Liver (tissue), 3 donors: Measurements from ENCODE around the gene SMIM3.

Source experiments
- EGR1 ChIP-seq, 2 donors: IDR thresholded peaks; 2 replicates each; pipeline ENCODE4 v1.6.1; 2016 to 2018; ENCODE audit warnings: antibody characterized with exemption in 2 of 2, low read depth in 2 of 2
- GABPA ChIP-seq, 2 donors: IDR thresholded peaks in 1 of 2; conservative IDR thresholded peaks in 1 of 2; 2 replicates each; pipeline ENCODE4 v1.6.1; 2016; ENCODE audit warnings: antibody characterized with exemption in 2 of 2, mild to moderate bottlenecking in 1 of 2, moderate library complexity in 1 of 2
- JUND ChIP-seq, 2 donors: IDR thresholded peaks; 2 replicates each; pipeline ENCODE4 v1.6.1; 2016; ENCODE audit warnings: antibody characterized with exemption in 2 of 2
- RAD21 ChIP-seq, 2 donors: IDR thresholded peaks; 2 replicates each; pipeline ENCODE4 v1.6.1; 2016; ENCODE audit warnings: antibody characterized with exemption in 2 of 2, mild to moderate bottlenecking in 2 of 2
- SP1 ChIP-seq: IDR thresholded peaks from 2 replicates; pipeline ENCODE4 v1.6.1; 2018; ENCODE audit warnings: antibody characterized with exemption, mild to moderate bottlenecking
- TAF1 ChIP-seq: conservative IDR thresholded peaks from 2 replicates; pipeline ENCODE4 v1.6.1; 2016; ENCODE audit warnings: antibody characterized with exemption, mild to moderate bottlenecking
- YY1 ChIP-seq: IDR thresholded peaks from 2 replicates; pipeline ENCODE4 v1.6.1; 2016; ENCODE audit warnings: antibody characterized with exemption, mild to moderate bottlenecking
- ZBTB33 ChIP-seq: IDR thresholded peaks from 2 replicates; pipeline ENCODE4 v1.6.1; 2016; ENCODE audit warnings: antibody characterized with exemption
- TF ChIP-seq, protein P1 (sequence below): fragments of 150-350 bp; IDR thresholded peaks from 2 replicates; pipeline ENCODE4 v1.5.1; 2017; ENCODE audit warnings: improper control_type of control experiment, low read depth, low read length; ENCODE audit not compliant: missing input control
- donor health status: healthy.
- donor health status: healthy.

- TF ChIP-seq, protein P1, sequence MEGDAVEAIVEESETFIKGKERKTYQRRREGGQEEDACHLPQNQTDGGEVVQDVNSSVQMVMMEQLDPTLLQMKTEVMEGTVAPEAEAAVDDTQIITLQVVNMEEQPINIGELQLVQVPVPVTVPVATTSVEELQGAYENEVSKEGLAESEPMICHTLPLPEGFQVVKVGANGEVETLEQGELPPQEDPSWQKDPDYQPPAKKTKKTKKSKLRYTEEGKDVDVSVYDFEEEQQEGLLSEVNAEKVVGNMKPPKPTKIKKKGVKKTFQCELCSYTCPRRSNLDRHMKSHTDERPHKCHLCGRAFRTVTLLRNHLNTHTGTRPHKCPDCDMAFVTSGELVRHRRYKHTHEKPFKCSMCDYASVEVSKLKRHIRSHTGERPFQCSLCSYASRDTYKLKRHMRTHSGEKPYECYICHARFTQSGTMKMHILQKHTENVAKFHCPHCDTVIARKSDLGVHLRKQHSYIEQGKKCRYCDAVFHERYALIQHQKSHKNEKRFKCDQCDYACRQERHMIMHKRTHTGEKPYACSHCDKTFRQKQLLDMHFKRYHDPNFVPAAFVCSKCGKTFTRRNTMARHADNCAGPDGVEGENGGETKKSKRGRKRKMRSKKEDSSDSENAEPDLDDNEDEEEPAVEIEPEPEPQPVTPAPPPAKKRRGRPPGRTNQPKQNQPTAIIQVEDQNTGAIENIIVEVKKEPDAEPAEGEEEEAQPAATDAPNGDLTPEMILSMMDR = no peak
- TF ChIP-seq YY1 (no peak), RAD21 (IDR thresholded peaks at IDR 0.05) (no peak), GABPA (IDR thresholded peaks at IDR 0.05 in 1 of 2, conservative IDR thresholded peaks at IDR 0.05 in 1 of 2) (no peak), JUND (IDR thresholded peaks at IDR 0.05) (no peak), TAF1 (no peak), EGR1 (IDR thresholded peaks at IDR 0.05; ENCODE audit: low read depth in 2 of 2) (no peak), SP1 (no peak), ZBTB33 (no peak)
Measured at GRCh38 chr5:150829744-150830143, 51.2 kb downstream of the SMIM3 start.
